Upper lobe of right lung (tissue), 1 donor: ENCODE measurements around the gene CAMTA1. TPM values are rescaled to one million over a fixed set of nuclear protein-coding genes. Genes with fewer than 3 reads are reported as not detected.

Experiments used
- ATAC-seq: fragments of 200-7000 bp; cut with Tn5 transposase; one replicate; pipeline ENCODE4 v1.9.1; 2020; ENCODE audit warnings: mild to moderate bottlenecking, moderate library complexity
- DNase-seq: peaks from one replicate; pipeline ENCODE4 v3.0.0-alpha.2; 2020
- H3K27ac ChIP-seq: fragments of 200-600 bp; one replicate; pipeline ENCODE4 v1.8.0; 2022
- H3K27me3 ChIP-seq: fragments of 200-600 bp; one replicate; pipeline ENCODE4 v1.8.0; 2022; ENCODE audit warnings: mild to moderate bottlenecking
- H3K36me3 ChIP-seq: fragments of 200-600 bp; one replicate; pipeline ENCODE4 v1.8.0; 2022
- H3K4me1 ChIP-seq: fragments of 200-600 bp; one replicate; pipeline ENCODE4 v1.8.0; 2022
- H3K4me3 ChIP-seq: fragments of 200-600 bp; one replicate; pipeline ENCODE4 v1.8.0; 2022; ENCODE audit warnings: mild to moderate bottlenecking
- H3K9me3 ChIP-seq: fragments of 200-600 bp; one replicate; pipeline ENCODE4 v1.8.0; 2022
- CTCF ChIP-seq: fragments of 200-600 bp; IDR thresholded peaks from one replicate; pipeline ENCODE4 v1.8.0; 2022; ENCODE audit warnings: antibody characterized with exemption
- intact Hi-C: fragments of 100-400 bp; cut with DNase I; formaldehyde crosslinking; loops from one replicate; pipeline ENCODE4 v1.11.0; 2022
- total RNA-seq: library from RNA; stranded (reverse); fragmentation: NEBNext Ultra II Directional; extraction: Animal tissue kit (Norgen Biotek cat#: 25700); gene quantifications from one replicate; pipeline ENCODE4 v1.2.1, GENCODE V29; 2021
- donor health status: DM: no; HTN: yes; CAD: no; lungs with severe emphysema.

CAMTA1 gene
- total RNA-seq, 1 donor from 2014 or later, result 63.4 TPM

GRCh38 chr1:7477593-7477992, 692.3 kb downstream of the CAMTA1 start:
- H3K36me3 ChIP-seq, result no peaks in the 10 kb centered on the region
- ATAC-seq (no peak), DNase-seq (no peak)
- no peaks in the 10 kb centered on the region for H3K27me3 ChIP-seq
- no peaks in the 10 kb centered on the region for H3K9me3 ChIP-seq
- no peak for TF ChIP-seq CTCF
- H3K27ac ChIP-seq, result peak overlapping the region; percentile 65
- no peak overlapping the region for H3K4me3 ChIP-seq
- H3K4me1 ChIP-seq, result peaks cover 31% of the 10 kb centered on the region
- intact Hi-C loops, result no loop called here

DNA sequence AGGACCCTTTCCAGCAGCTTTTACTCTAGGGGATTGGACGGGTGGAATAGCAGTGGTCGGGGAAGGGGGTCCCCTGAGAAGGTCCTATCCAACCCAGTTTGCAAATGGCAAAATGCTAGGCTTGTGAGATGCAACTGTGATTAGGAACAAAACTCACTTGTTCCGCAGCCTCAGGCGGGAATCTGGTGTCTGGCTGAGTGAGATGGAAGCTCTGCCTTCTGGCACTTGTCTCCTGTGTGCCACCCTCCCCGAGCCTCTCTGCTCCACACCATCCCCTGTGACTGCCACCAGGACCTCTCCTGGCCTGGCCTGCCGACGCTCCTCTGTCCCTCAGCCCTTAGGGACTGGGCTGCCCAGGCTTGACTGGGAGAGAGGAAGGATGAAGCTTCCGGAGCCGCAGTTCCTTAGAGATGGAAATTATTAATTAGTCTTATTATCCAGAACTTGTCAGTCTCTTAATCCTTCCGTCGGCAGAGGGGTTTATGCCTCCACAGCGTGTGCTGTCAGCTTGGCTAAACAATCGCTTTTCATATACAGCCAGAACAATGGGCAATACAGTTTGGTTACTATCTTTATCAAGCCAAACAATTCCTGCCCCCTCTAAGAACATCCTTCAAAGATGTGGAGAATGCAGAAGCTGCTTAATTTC, 693.0 kb downstream of the CAMTA1 start:
- Histone ChIP-seq H3K4me3 (no peak overlapping the region), H3K36me3 (no peaks in the 10 kb centered on the region), H3K4me1 (peaks cover 26% of the 10 kb centered on the region), H3K9me3 (no peaks in the 10 kb centered on the region), H3K27ac (peak overlapping the region; percentile 65), H3K27me3 (no peaks in the 10 kb centered on the region)
- TF ChIP-seq CTCF, result no peak
- intact Hi-C loops, result no loop called here
- DNase-seq (no peak), ATAC-seq (no peak)

DNA sequence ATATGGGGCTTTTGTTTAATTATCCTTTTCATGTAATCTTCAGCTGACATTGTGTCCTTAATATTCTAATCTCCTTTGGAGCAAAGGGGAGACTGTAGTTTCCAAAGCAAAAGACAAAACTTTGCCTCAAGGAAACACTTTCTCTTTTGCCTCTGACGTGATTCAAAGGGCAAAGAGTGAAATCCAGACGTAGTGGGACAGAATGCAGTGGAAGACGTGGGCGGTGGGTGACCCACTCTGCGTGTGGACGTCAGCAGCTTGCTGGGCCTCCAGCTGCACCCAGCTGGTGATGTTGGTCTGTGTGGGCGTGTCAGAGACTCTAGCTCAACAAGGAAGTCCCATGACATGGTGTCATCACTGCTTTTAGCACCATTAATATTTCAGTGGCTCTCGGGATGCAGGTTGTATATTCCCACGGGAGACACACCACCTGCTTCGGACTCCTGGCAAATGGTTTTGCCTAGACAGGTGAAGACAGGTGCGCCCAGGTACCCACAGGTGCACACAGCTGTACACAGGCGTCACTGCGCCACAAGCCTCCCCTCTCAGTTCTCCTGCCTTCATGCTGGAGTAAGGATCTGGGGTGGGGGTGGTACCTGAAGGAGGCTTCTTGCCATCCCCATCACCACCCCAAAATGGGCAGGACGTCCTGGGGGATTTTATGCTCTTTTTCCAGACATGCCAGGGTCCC, 693.7 kb downstream of the CAMTA1 start:
- Histone ChIP-seq H3K27me3 (no peaks in the 10 kb centered on the region), H3K4me3 (no peak overlapping the region), H3K9me3 (no peaks in the 10 kb centered on the region), H3K27ac (peak overlapping the region; percentile 65), H3K36me3 (no peaks in the 10 kb centered on the region), H3K4me1 (peaks cover 24% of the 10 kb centered on the region)
- peak; percentile 92 for DNase-seq
- ATAC-seq, result peak; percentile 90
- intact Hi-C loops, result no loop called here
- TF ChIP-seq CTCF, result no peak

DNA sequence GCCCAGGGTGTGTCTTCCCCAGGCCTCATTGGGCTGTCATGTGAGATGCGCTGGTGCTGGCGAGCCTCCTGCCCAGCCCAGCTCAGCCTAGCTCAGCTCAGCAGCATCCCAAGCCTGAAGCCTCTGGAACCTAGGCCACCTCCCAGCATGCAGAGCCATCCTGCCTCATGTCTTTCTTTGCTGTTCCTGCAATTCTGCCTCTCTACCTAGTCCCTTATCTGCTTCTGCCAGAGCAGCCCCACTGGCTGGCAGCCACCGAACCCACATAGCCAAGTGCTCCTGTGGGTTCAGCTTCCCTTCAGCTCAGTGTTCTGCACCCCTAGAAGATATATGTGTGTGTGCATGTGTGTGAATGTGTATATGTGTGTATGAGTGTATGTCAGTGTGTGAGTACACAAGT, 694.3 kb downstream of the CAMTA1 start:
- H3K4me1 ChIP-seq, result peaks cover 24% of the 10 kb centered on the region
- no peak for TF ChIP-seq CTCF
- intact Hi-C loops, result no loop called here
- H3K36me3 ChIP-seq, result no peaks in the 10 kb centered on the region
- no peaks in the 10 kb centered on the region for H3K9me3 ChIP-seq
- DNase-seq (no peak), ATAC-seq (no peak)
- no peak overlapping the region for H3K27ac ChIP-seq
- no peaks in the 10 kb centered on the region for H3K27me3 ChIP-seq
- no peak overlapping the region for H3K4me3 ChIP-seq

DNA sequence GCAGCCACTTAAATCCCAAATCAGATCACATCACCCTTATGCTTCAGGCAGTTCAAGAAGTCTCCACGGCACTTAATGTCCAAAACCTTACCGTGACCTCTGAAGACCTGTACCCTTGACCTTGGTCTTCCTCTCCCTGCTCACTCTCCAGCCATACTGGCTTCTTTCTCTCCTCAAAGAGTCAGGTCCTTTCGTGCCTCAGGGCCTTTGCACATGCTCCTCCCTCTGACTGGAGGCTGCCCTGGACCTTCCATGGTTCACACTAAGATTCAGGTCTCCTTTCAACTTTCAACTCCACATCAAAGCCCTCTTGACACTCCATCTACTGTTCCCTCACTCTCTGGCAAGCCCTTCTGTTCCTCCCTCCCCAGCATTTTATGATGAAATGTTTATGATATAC, 695.9 kb downstream of the CAMTA1 start:
- intact Hi-C loops, result no loop called here
- TF ChIP-seq CTCF, result no peak
- Histone ChIP-seq H3K4me1 (peaks cover 24% of the 10 kb centered on the region), H3K9me3 (no peaks in the 10 kb centered on the region), H3K4me3 (no peak overlapping the region), H3K36me3 (no peaks in the 10 kb centered on the region), H3K27me3 (no peaks in the 10 kb centered on the region), H3K27ac (no peak overlapping the region)
- DNase-seq (no peak), ATAC-seq (no peak)
